ENCODE data around the gene CD300LG.
A peak's percentile ranks its signal among the peaks of the same experiment; 100 is the strongest.
"Not testable (repeated sequence)": the region's sequence is repeated elsewhere in the genome, so short reads cannot be mapped to it uniquely, and the experiment has no call there.

Gene CD300LG

DNA sequence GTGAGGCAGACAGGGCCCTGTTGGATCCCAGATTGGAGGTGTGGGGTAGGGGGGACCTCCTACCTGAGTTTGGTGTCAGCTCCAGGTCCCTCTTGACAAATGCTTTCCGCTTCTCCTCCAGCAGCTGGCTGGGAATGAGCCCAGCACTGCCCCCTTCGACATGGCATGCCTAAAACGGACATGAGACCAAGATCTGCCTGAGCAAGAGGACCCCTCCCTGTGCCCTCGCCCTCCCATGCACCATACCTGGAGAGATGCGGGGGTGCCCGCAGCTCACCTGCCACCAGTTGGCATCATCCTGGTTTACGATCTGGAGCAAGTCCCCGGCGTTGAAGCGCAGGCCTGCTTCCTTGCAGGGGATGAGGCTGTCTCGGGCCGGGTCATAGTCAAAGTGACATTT, 34.2 kb downstream of the CD300LG start:
- no peak for DNase-seq

DNA sequence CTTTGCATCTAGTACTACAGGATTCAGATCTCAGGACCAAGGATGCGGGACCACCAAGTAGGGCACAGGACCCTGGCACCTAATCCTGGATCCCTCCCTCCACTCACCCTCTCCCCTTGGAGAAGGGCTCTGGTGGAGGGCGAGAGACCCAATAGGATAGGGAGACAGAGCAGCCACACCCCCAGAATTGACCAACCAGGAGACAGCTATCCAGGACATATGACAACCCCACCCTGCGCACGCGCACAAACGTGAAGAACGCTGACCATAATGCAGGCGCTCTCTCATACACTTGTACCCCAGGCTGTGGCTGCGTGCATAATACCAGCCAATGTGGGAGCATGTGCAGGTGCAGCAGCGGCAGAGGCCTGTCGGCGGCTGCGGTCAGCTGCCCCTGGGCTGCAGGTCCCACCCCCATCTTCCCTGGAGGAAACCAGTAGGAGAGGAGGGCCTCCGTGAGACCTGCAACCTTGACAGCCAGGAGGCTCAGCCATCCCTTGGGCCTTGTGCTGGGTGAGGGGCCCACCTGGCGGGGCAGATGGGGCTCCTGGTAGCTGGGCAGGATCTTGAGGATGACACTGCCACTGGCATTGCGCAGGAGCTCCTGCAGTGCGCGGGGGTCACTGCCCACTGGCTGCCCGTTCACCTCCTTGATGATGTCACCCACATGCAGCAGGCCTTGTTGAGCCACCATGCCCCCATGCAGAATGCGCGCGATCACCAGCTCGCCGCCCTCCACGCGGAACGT, 35.0 kb downstream of the CD300LG start:
- DNase-seq: no peak

DNA sequence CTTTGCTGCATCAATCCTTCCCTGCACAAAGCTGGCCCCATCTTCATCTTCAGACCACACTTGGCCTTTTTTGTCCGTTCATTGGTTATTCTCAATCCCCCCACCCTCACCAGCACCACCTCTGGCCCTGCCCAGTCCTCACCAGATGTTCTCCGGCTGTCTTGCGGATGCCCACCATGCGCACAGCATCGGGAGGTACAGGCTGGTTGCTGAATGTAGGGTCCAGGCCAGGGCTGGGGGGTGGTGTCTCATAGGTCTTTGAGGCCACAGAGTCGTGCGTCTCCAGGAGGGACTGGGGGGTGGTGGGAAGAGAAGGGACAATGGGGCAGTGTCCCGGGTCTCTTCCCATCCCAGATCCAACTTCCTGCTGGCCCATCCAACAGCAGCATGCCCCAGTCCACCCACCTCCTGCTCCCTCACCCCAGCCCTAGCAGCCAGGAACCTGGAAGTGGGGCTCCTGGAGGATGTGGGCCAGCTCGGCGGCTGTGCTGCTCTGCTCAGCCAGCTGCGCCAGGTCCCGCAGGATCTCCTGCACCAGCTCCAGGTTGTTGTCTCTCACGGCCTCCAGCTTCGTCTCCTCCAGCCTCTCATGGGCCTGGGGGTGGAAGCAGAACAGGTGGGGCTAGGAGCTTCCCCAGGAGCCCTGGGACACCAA, 35.9 kb downstream of the CD300LG start:
- no peak for DNase-seq

DNA sequence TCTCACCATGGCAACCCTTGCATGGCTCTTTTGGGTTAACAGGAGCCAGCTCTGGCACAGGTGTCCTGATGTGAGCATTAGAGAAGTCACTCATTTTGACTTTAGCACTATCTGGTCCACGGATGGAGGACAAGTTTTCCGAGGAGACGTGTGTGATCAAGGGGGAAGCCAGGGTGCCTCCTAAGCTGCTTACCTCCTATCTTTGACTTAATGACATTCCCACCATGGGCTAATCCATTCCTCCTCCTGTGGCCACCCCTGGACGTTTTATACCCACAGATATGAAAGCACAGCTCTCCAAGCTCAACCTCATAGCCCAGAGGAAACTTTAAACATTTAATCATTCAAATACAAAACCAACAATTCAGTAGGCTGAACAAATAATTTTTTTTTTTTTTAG, 41.6 kb downstream of the CD300LG start:
- DNase-seq: no peak

DNA sequence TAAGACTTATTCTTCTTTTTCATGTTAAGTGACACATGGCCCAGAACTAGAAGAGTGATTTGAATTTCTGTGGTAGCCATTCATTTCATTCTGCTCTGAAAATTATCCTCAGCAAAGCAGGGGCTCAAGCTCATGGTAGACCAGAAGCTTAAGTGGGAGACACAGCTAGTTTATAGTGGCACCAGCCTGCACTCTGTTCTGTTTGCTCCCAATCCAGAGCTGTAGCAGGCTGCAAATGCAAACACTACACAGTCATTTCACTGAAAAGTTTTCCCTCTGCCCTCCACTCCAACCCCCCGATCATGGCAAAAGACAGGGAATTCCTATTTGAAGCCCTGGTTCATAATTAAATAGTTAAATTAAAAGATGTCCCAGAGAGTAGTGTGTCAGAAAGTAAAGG, 43.3 kb downstream of the CD300LG start:
- DNase-seq: no peak

DNA sequence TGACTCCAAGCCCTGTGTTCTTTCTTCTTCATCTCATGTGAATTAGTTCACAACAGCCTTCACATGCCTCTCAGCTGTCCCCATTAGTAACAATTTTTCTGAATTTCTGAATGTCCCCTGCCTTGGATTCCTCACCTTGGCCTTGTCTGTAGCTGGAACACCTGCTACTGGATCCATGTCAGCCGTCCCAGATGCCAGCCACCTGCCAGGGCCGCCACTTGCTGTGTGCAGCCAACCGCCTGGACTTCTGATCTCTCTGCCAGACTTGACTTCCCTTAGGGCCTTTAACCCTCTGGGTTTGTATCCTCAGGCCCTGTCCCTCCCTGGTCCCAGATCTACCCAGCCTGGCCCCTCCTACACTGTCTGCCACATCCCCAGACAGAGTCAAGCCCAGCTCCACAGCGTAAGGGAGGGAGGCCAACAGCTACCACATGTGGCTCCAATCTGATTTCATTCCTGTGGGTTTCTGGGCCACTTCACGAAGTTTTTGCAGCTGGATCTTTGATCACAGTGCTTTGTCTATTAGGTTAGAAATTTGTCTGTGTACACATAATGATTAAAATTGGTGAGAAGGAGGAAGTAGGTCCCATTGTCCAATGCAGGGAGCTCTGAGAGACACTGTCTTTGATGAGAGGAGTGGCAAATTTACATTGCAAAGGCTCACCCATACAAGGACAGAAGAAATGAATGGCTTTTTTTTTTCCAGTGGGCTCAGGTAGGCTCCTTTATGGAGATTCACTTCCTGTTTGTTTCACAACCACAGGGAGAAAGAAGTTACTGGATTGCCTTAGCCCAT, 45.1 kb downstream of the CD300LG start:
- DNase-seq: no peak

DNA sequence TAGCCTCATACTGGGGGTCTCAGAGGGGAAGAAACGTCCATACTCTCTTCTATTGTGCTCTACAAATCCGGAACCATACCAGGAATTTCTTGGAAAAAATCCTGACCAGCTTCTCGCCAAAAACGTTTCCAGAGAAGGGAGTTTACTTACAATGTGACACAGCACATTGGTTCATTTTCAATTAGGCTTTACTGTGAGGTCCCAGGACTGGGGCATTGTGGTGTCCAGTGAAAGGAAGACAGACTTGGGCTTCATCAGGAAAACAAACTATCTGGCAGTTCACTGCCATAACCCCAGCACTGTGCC, 45.6 kb downstream of the CD300LG start:
- DNase-seq: no peak

DNA sequence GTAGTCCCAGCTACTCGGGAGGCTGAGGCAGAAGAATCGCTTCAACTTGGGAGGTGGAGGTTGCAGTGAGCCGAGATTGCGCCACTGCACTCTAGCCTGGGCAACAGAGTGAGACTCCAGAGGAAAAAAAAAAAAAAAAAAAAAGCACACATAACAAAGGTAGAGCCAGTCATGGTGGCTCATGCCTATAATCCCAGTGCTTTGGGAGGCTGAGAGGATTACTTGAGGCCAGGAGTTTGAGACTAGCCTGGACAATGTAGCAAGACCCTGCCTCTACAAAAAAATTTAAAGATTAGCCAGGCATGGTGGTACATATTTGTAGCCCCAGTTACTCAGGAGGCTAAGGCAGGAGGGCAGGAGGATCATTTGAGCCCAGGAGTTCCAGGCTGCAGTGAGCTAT, 47.5 kb downstream of the CD300LG start:
- DNase-seq: not testable (repeated sequence)

DNA sequence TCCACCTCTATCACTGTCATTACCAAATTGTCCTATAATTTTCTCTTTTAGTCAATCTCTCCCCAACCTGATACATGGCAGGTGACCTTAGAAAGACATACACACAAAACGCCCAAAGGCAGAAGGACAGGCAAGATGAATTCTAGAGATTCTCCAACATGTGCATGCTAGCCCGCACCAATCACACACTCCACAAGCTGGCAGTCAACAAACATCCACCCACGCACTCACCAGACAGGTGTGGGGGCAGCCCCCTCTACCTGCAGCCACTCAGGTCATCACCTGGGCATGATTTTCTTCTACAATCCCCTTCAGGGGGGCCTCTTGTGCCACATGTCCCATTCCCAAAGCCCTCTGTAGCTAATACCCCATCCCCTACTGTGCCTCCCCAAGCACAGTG, 50.9 kb downstream of the CD300LG start:
- DNase-seq: no peak

DNA sequence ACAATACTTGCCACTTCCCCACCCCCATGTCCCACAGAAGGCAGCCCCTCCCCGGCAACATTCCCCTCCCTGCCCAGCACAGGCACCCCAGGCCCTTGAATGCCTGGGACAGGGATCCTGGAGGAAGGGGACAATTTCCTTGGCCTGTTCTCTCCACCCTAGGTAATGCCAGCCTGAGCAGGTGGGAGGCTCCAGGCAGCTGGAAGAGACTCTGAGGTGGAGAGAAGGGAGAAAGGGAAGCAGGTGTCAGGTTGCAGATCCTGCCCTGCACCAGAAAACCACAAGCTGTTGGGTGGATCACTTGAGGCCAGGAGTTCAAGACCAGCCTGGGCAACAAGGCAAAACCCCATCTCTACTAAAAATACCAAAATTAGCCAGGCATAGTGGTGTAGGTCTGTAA, 51.5 kb downstream of the CD300LG start:
- DNase-seq: no peak

DNA sequence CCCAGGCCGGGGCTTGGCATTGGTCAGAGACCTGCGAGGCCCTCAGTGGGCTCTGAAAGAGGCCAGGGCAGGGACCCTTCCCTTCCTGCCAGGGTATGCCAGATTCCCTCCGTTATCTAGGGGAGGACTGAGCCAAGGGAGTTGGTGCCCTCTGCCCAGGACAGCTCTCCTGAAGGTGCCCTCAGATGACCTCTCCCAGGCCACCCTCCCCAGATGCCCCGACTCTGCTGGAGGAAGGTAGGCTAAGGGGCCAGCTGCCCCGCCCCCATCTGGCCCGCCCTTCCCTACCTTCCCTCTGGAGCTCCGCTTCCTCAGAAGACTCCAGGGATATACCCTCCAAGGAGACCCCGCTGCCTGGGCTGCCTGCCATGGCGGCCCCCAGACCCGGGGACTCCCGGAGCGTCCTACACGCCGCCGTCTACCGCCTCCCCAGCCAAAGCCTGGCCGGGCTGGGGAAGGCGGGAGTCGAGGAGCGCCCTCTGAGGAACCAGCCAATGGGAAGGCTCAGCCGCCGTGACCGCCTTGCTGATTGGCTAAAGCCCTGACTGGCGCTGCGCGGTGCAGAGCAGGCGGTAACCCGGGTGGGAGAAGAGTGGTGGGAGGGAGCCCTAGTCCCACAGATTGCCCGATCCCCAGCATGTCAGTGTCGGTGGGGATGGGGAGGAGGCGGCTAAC, 53.3 kb downstream of the CD300LG start:
- peak; percentile 83 for DNase-seq

DNA sequence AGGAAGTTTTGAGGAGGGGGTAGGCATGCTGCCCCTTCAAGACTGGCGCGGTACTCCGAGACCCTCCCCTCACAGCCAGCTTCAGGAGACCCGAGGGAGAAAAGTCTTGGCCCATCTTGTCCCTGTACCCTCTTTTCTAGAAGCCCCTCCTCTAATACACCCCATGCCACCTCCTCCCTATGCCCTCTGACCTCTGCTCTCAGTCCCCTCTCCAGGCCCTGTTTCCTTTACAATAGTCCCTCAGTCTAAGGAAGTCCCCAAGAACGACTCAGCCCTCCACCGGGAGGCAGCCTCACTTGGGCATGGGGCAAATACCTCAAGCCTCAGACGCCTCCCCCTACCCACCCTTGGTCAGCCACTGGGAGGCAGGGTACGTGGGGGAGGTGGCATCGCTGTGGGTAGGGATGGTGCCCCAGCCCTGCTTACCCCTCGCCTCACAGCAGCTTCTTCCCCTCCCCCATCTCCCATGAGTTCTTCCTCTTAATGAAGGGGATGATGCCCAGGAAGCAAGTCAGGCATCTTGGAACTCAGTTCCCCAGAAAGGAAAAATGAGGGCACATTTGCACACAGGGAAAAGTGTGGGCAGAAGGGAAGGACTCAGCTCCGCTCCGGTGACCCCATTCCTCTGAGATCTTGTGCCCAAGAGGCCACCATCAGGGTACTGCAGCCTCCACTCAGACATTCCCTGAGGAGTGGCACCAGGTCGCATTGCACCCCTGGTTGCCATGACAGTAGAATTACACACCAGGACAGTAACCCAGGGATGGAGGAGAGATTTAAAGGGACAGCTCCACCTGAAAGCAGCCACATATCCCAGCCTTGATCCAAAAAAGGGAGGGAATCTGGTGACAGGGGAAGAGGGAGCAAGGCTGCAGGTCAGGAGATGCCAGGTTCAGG, 54.1 kb downstream of the CD300LG start:
- DNase-seq: no peak

DNA sequence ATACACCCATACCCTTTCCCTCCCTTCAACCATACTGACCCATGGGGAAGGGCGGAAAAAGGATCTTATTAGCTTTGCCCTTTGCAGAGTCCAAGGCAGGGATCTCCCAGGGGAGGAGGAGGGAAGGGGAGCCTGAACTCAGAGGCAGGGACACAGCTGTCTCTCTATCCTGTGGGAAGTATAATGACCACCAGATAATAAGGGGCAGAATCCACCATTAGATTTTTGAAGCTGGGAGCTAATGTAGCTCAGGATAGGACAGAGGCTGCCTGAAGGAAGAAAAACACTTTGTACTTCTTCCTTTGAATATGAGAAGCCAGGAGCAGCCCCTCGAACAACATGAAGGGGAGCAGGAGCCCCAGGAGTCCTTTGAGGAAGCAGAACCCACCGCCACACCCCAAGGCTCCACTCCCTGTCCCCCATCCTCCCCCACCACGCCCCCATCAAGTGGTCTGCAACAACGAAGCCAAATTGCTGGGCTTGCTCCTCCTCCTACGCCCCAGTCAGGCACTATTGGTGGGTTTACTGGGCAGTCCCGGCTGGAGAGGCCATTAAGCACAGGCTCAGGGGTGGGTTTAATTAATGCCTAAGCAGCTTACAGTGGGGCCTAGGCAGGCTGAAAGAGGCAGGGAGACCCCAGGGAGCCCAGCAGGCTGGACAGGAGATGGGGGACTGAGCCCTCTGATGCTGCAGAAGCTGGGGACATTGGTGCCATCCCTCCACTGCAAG, 55.0 kb downstream of the CD300LG start:
- no peak for DNase-seq

DNA sequence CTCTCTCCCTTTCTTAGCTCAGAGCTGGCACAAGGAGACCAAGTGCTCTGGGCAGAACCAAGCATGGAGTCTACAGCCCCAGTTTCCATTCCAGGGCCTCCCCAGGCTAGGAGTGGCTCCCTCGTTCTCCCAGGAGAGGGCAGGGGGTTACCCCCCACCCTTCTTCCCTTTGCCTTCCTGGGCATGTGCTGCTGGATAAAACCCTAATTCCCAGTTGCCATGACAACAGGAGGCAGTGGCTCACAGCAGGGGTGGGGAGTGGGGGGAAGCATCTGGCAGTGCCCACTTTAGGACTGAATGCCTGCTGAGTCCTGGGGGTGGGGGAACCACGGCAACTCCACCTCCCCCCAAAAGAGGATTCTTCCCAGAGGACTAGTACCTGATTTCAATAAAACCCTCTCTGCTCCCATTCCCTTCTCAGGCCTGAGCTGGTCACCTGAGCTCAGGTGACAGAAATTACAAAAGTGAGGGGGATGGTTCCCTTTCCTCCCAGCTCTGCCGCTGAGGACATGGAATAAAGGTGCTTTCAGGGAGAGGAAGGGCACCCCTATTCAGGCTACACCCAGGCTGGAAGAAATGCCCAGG, 58.5 kb downstream of the CD300LG start:
- DNase-seq: no peak

DNA sequence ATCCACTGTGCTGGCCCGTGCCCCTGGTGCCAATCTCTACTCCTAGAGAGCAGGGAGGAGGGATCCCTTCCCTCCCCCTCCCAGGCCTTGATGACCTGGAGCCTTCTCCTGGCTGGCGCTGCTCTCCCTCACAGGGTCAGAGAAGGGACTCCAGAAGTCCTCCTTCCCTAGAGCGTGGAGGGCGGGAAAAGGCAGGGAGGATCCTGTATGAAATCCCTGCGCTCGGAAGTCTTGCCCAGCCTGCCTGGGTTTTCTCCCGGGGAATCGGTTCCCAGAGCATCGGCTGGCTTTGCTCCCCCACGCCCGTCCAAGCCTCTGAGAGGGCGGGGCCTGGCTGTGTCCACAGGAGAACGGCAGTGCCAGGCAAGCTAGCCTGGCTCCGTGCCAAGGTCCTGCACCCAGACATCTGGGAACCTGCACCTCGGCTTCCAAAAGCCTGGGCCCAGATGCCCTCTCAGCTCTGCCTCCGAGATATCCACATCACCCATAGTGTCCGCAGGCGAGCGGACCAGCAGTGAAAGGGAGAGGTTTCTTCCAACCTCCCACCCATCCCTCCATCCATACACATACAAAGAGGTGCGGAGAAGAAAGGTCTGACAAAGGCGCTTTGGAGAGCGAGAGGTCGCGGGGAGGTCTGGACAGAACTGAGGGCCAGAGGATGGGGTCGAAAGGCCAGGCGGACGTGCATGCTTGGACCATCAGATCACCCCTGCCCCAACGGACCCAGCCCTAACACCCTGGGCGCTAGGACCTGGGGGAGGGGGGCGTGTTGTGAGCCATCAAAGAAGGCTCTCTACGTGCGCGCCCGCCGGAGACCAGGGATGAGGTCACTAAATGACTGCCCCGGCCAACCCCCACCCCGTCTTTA, 59.2 kb downstream of the CD300LG start:
- DNase-seq: no peak

DNA sequence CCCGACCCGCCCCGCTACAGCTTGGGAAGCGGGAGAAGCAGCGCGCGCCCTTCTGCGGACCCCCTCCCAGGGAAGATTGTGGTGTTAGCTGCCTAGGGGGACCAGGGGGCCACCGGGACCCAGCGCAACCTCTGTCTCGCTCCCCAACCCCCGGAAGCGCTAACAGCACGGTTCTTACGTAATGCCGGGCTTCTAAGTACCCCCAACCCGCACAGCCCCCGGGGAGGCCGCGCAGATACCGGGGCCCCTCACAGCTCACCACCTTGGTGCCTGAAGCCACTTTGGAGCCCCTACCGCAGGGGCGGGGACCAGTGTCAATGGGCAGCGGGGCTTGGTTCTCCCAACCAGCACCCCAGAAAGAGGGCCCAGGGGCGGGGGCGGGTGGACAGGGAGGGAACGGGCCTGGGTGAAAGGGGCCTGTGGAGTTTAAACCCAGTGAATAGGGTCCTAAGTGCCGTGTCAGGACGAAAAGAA, 60.0 kb downstream of the CD300LG start:
- no peak for DNase-seq

DNA sequence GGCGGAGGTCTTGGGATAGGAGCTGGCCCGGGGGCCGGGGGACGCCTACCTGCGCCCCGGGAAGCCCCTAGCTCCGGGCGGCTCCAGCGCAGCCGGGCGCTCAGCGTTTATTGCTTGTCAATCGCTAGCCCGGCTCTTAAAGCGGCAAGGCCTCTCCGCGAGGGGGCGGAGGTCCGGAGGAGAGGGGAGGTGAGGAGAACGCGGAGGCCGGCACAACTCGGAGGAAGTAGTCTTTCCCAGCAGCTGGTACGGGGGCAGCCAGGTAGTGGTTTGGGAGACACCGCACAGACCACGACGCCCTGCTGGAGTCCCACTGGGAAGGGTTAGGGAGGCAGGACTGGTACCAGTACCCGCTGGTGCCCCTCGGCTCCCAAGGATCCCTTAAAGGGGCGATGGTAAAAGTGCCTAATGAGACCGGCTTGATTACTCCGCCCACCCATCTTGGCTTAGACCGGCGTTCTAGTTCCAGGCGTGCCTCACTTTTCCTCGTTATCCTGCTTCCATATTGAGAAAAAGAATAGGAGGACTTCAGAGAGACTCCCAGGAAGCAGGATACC, 60.5 kb downstream of the CD300LG start, which contains the start of gene MPP2:
Gene MPP2 (minus strand): TSS at position 112 of the 557 bp plus-strand sequence. CDS start 3,076 bp downstream, outside the sequence.
- peak; percentile 27 for DNase-seq

DNA sequence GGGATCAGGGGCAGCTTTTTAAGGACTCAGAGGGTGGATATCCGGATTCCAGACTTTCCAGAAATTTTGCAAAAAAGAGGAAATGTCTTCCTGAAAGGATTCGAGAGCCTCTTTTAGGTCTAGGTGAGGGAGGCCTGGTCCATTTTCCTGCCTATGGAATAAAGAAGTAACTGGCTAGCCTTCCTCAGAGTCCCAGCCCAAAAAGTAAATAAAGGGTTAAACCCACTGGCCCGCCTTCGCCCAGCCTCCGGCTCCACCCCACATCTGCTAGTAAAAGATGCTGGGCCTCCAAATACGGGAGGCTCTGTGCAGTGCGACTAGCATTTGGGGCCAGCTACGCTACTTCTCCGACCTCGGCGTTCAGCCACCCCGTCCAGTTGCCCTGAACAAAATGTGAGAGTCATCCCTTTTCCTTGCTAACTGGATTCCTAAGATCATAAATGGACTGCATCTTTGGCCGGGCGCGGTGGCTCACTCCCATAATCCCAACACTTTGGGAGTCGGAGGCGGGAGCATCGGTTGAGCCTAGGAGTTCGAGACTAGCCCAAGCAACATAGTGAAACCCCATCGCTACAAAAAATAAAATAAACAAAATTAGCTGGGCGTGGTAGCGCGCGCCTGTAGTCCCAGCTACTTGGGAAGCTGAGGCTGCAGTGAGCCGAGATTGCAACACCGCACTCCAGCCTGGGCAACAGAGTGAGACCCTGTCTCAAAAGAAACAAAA, 61.2 kb downstream of the CD300LG start:
- no peak for DNase-seq
